Trophoblast cell (in vitro differentiated cells and primary cell): ENCODE measurements around the gene ARHGEF9.

Experiments used
- DNase-seq, 2 donors: peaks; one replicate each; pipeline ENCODE4 v3.0.0-alpha.2; 2016
- H2AFZ ChIP-seq: 2 replicates; pipeline ENCODE4 v1.6.1; 2013; ENCODE audit warnings: low read length, moderate library complexity, mild to moderate bottlenecking; ENCODE audit not compliant: insufficient read depth, poor library complexity
- H2AK5ac ChIP-seq: 2 replicates; pipeline ENCODE4 v1.6.1; 2013; ENCODE audit warnings: mild to moderate bottlenecking, low read length
- H2BK120ac ChIP-seq: 2 replicates; pipeline ENCODE4 v1.6.1; 2013; ENCODE audit warnings: low read length, mild to moderate bottlenecking, moderate library complexity; ENCODE audit not compliant: insufficient read depth, poor library complexity
- H2BK12ac ChIP-seq: 2 replicates; pipeline ENCODE4 v1.6.1; 2013; ENCODE audit warnings: mild to moderate bottlenecking, low read length, moderate library complexity
- H2BK5ac ChIP-seq: 2 replicates; pipeline ENCODE4 v1.6.1; 2013; ENCODE audit warnings: low read length, low read depth, moderate library complexity, mild to moderate bottlenecking; ENCODE audit not compliant: poor library complexity
- H3K14ac ChIP-seq: 2 replicates; pipeline ENCODE4 v1.6.1; 2013; ENCODE audit warnings: mild to moderate bottlenecking, low read length
- H3K18ac ChIP-seq: 2 replicates; pipeline ENCODE4 v1.6.1; 2013; ENCODE audit warnings: mild to moderate bottlenecking, low read length
- H3K23ac ChIP-seq: 2 replicates; pipeline ENCODE4 v1.6.1; 2013; ENCODE audit warnings: low read length
- H3K27ac ChIP-seq: 2 replicates; pipeline ENCODE4 v1.5.1; 2013; ENCODE audit warnings: low read depth, mild to moderate bottlenecking, inconsistent platforms, low read length, moderate library complexity
- H3K27me3 ChIP-seq: 2 replicates; pipeline ENCODE4 v1.6.1; 2013; ENCODE audit warnings: inconsistent platforms, mild to moderate bottlenecking, low read length, moderate library complexity; ENCODE audit not compliant: insufficient read depth
- H3K36me3 ChIP-seq, 2 experiments: 1 replicate in 1 of 2; 2 replicates in 1 of 2; pipeline ENCODE4 v1.6.1; 2013; ENCODE audit warnings: low read length in 2 of 2, mild to moderate bottlenecking in 2 of 2, moderate library complexity in 1 of 2; ENCODE audit not compliant: insufficient read depth in 2 of 2, control insufficient read depth in 1 of 2
- H3K4ac ChIP-seq: 2 replicates; pipeline ENCODE4 v1.6.1; 2013; ENCODE audit warnings: low read depth, mild to moderate bottlenecking, low read length, moderate library complexity
- H3K4me1 ChIP-seq, 2 experiments: 1 replicate in 1 of 2; 2 replicates in 1 of 2; pipeline ENCODE4 v1.6.1; 2013; ENCODE audit warnings: low read length in 2 of 2, mild to moderate bottlenecking in 2 of 2, moderate library complexity in 1 of 2; ENCODE audit not compliant: insufficient read depth in 2 of 2, control insufficient read depth in 1 of 2
- H3K4me2 ChIP-seq: 2 replicates; pipeline ENCODE4 v1.6.1; 2013; ENCODE audit warnings: inconsistent platforms, mild to moderate bottlenecking, low read length, moderate library complexity
- H3K4me3 ChIP-seq: 2 replicates; pipeline ENCODE4 v1.5.1; 2013; ENCODE audit warnings: mild to moderate bottlenecking, low read depth, low read length, inconsistent platforms
- H3K79me1 ChIP-seq: one replicate; pipeline ENCODE4 v1.6.1; 2013; ENCODE audit warnings: low read length
- H3K79me2 ChIP-seq: 2 replicates; pipeline ENCODE4 v1.6.1; 2013; ENCODE audit warnings: low read length, mild to moderate bottlenecking; ENCODE audit not compliant: control insufficient read depth, insufficient read depth, poor library complexity
- H3K9ac ChIP-seq: 2 replicates; pipeline ENCODE4 v1.6.1; 2013; ENCODE audit warnings: mild to moderate bottlenecking, low read length
- H3K9me3 ChIP-seq: 2 replicates; pipeline ENCODE4 v1.6.1; 2013; ENCODE audit warnings: low read depth, mild to moderate bottlenecking, control low read depth, inconsistent platforms, low read length; ENCODE audit not compliant: insufficient read depth
- H4K12ac ChIP-seq: 2 replicates; pipeline ENCODE4 v1.6.1; 2013; ENCODE audit warnings: low read depth, mild to moderate bottlenecking, low read length, moderate library complexity
- H4K8ac ChIP-seq: 2 replicates; pipeline ENCODE4 v1.6.1; 2013; ENCODE audit warnings: low read depth, mild to moderate bottlenecking, low read length, moderate library complexity
- H4K91ac ChIP-seq: one replicate; pipeline ENCODE4 v1.6.1; 2013; ENCODE audit warnings: low read depth, mild to moderate bottlenecking, low read length, moderate library complexity
- WGBS: extraction: QIAGEN DNeasy Blood & Tissue Kit; methylation state at CpG from one replicate; pipeline ENCODE4 v1.1.7; 2013; ENCODE audit warnings: missing lambda C conversion rate; ENCODE audit not compliant: insufficient read length, insufficient coverage; ENCODE audit errors: extremely low coverage; 5-methylcytosine and 5-hydroxymethylcytosine counted together

The ARHGEF9 gene

DNA sequence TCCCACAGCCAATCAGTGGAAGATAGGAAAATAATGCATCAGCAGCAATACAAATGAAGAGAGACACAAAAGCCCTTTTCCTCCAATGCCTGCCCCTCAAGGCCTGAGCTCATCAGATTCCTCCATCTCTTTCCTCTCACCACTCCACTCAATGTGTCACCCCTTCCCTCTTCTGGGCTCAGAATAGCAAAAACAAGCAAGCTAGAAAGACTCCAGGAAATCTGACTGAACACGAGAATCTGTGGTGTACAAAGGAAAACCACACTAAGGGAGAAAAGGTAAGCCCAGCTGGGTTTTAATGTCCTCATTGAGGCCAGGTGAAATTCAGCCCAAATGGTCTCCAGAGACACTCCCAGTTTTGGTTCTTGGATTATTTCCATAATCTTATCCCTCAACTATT is 46.3 kb downstream of the ARHGEF9 start:
- no peak overlapping the region for H3K18ac ChIP-seq
- no peak overlapping the region for H3K9ac ChIP-seq
- H3K4me1 ChIP-seq: no peaks in the 10 kb centered on the region
- no peak overlapping the region for H3K14ac ChIP-seq
- no peak overlapping the region for H3K4ac ChIP-seq
- no peak overlapping the region for H3K4me3 ChIP-seq
- H3K36me3 ChIP-seq: no peaks in the 10 kb centered on the region
- no CpG with 5 or more reads among the region's 1 CpG for WGBS
- H2BK12ac ChIP-seq: no peak overlapping the region
- DNase-seq: no peak
- no peak overlapping the region for H3K23ac ChIP-seq
- no peaks in the 10 kb centered on the region for H3K9me3 ChIP-seq
- H3K4me2 ChIP-seq: no peak overlapping the region
- no peaks in the 10 kb centered on the region for H3K79me2 ChIP-seq
- H3K27me3 ChIP-seq: no peaks in the 10 kb centered on the region
- no peak overlapping the region for H2AFZ ChIP-seq
- no peak overlapping the region for H2BK5ac ChIP-seq
- H4K91ac ChIP-seq: no peak overlapping the region
- H4K12ac ChIP-seq: no peak overlapping the region
- no peaks in the 10 kb centered on the region for H3K79me1 ChIP-seq
- no peak overlapping the region for H3K27ac ChIP-seq
- no peak overlapping the region for H4K8ac ChIP-seq
- H2BK120ac ChIP-seq: no peak overlapping the region
- no peak overlapping the region for H2AK5ac ChIP-seq

DNA sequence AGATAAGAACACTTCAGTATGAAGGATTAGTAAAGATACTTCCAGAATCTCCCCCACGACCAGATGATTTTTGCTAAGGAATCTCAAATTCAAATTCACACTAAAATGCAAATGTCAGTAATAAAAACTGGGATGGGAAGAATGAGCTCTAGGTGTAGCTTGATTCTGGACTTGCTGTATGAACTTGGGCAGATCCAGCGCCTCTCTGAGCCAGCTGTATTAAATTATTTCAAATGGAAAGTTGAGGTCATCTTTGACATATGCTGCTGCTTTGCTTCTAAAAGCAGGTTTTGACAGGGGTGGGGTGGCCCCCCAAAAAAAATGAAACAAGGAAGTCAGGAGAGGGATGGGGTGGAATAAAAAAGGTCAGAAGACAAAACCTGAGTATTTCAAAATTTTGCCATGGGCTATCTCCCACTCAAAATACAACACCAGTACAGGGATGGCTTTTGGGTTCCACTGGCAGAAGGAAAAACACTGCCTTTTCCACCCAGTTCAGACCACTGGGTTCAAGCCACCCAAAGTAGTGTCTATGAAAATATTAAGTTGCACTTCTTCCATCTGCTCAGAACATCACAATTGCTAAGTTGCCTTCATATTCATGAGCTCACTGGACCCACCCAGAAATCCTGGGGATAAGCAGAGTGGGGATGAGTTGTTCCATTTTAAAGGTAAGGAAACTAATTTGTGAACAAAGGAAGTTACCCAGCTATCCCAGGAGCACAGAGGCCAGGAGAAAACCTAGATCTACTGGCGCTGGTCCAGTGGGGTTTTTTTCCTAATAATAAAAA is 47.7 kb downstream of the ARHGEF9 start:
- WGBS: no CpG with 5 or more reads among the region's 3 CpGs

DNA sequence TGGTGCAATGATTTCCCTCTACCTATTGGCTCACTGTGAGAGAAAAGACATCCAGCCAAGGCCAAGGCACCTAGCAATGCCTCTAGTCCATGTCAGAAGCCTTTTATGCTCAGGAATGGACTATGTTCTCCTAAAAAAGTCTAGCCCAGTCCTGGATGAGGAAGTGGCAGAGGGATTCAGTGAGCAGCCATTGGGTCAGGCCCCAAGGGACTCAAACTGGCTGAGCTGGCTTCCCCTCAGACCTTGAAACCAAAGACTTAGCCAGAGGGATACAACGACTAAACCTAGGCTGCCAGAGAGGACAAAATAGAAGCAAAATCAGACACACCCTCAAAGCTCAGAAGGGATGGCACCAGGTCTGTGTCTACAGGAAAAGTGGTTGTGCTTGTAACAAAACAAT is 49.1 kb downstream of the ARHGEF9 start:
- WGBS: no CpG with 5 or more reads among the region's 1 CpG
- no peaks in the 10 kb centered on the region for H3K79me2 ChIP-seq
- no peaks in the 10 kb centered on the region for H3K9me3 ChIP-seq
- H2BK5ac ChIP-seq: no peak overlapping the region
- H4K91ac ChIP-seq: no peak overlapping the region
- H3K18ac ChIP-seq: no peak overlapping the region
- no peak overlapping the region for H2BK120ac ChIP-seq
- H3K4me1 ChIP-seq: no peaks in the 10 kb centered on the region
- H2AK5ac ChIP-seq: no peak overlapping the region
- H3K27ac ChIP-seq: no peak overlapping the region
- no peak overlapping the region for H4K8ac ChIP-seq
- H3K4ac ChIP-seq: no peak overlapping the region
- H3K79me1 ChIP-seq: no peaks in the 10 kb centered on the region
- H3K4me3 ChIP-seq: no peak overlapping the region
- H3K36me3 ChIP-seq: no peaks in the 10 kb centered on the region
- H2BK12ac ChIP-seq: no peak overlapping the region
- H3K4me2 ChIP-seq: no peak overlapping the region
- H2AFZ ChIP-seq: no peak overlapping the region
- H4K12ac ChIP-seq: no peak overlapping the region
- H3K9ac ChIP-seq: no peak overlapping the region
- no peak for DNase-seq
- H3K27me3 ChIP-seq: no peaks in the 10 kb centered on the region
- no peak overlapping the region for H3K23ac ChIP-seq
- H3K14ac ChIP-seq: no peak overlapping the region

More for the DNA sequence above, 47.7 kb downstream of the ARHGEF9 start:
- H3K4me2 ChIP-seq: no peak overlapping the region
- no peak overlapping the region for H3K23ac ChIP-seq
- H3K79me2 ChIP-seq: no peaks in the 10 kb centered on the region
- no peak overlapping the region for H3K4me3 ChIP-seq
- H3K4ac ChIP-seq: no peak overlapping the region
- no peak overlapping the region for H3K9ac ChIP-seq
- H3K27ac ChIP-seq: no peak overlapping the region
- H2BK120ac ChIP-seq: no peak overlapping the region
- H2AFZ ChIP-seq: no peak overlapping the region
- H4K12ac ChIP-seq: no peak overlapping the region
- no peak overlapping the region for H4K91ac ChIP-seq
- H2BK5ac ChIP-seq: no peak overlapping the region
- H4K8ac ChIP-seq: no peak overlapping the region
- no peaks in the 10 kb centered on the region for H3K36me3 ChIP-seq
- H3K18ac ChIP-seq: no peak overlapping the region
- H3K9me3 ChIP-seq: no peaks in the 10 kb centered on the region
- H3K4me1 ChIP-seq: no peaks in the 10 kb centered on the region
- no peak overlapping the region for H3K14ac ChIP-seq
- no peak for DNase-seq
- H2AK5ac ChIP-seq: no peak overlapping the region
- H3K79me1 ChIP-seq: no peaks in the 10 kb centered on the region
- H3K27me3 ChIP-seq: no peaks in the 10 kb centered on the region
- no peak overlapping the region for H2BK12ac ChIP-seq

DNA sequence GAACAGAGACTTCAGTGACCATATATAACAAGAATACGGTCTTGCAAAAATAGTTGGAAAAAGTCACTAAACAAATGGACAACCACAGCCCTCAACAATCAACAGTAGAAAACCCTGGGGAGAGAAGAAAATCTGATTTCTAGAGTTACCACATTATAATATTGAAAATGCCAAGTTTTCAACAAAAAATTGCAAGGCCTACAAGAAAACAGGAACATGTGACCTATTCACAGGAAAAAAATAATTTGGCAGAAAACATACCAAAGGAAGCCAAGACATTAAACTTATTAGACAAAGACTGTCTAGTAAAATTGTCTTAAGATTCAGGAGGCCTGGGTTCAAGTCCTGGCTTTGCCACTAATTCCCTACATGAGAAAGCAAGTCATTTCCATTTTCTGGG is 64.7 kb downstream of the ARHGEF9 start:
- H4K8ac ChIP-seq: no peak overlapping the region
- H3K9ac ChIP-seq: no peak overlapping the region
- H2BK12ac ChIP-seq: no peak overlapping the region
- no peaks in the 10 kb centered on the region for H3K4me1 ChIP-seq
- H3K79me1 ChIP-seq: no peaks in the 10 kb centered on the region
- no peak overlapping the region for H2BK5ac ChIP-seq
- H3K4me3 ChIP-seq: no peak overlapping the region
- H3K4me2 ChIP-seq: no peak overlapping the region
- no peak overlapping the region for H3K18ac ChIP-seq
- no CpG with 5 or more reads among the region's 1 CpG for WGBS
- H2AFZ ChIP-seq: no peak overlapping the region
- DNase-seq: no peak
- no peak overlapping the region for H2BK120ac ChIP-seq
- H4K91ac ChIP-seq: no peak overlapping the region
- H3K9me3 ChIP-seq: no peaks in the 10 kb centered on the region
- no peaks in the 10 kb centered on the region for H3K27me3 ChIP-seq
- no peak overlapping the region for H3K14ac ChIP-seq
- H3K36me3 ChIP-seq: peaks cover 0 to 2% of the 10 kb centered on the region in 2 experiments
- no peak overlapping the region for H3K27ac ChIP-seq
- H3K79me2 ChIP-seq: no peaks in the 10 kb centered on the region
- H3K23ac ChIP-seq: no peak overlapping the region
- H3K4ac ChIP-seq: no peak overlapping the region
- no peak overlapping the region for H2AK5ac ChIP-seq
- H4K12ac ChIP-seq: no peak overlapping the region
